NCI-H1092 treated with DMSO at 0.1 percent for 48 hours (cell line): ENCODE measurements around the gene RAMAC.
"Not testable (repeated sequence)": the region's sequence is repeated elsewhere in the genome, so short reads cannot be mapped to it uniquely, and the experiment has no call there.

Experiments
- DNase-seq: peaks from one replicate; lab custom pipeline; 2025; lab: John Stamatoyannopoulos, UW

RAMAC gene

DNA sequence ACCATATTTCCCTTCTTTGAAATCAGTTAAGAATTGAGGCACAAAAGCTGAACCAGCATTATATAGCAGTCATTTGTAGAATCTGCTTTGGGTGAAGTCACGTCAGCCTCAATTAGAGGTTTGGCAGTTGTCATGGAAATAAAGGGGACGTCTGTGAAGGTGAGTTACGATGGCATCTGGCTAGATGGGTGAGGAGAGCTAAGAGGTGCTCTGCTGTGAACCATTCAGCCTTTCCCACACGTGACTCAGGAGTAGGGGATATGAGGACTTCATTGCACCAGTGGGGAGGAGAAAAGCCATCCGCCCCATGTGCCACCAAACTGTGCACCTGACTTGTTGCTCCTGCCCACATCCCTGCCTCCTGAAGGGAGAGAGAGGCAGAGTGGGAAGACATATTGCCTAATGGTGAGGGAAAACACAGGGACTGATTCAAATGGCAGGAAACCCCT is 28.2 kb downstream of the RAMAC start:
- no peak for DNase-seq

DNA sequence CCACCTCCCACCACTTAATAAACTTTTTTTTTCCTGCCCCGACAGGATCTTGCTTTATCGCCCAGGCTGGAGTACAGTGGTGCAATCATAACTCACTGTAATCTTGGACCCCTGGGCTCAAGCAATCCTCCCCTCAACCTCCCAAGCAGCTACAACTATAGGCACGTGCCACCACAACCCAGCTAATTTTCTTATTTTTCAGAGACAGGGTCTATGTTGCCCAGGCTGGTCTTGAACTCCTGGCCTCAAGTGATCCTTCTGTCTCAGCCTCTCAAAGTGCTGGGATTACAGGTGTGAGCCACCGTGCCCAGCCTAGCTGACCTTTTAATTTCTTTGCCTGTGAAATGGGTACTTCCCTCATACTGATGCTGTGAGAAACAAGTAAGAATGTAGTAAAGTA is 29.4 kb downstream of the RAMAC start:
- no peak for DNase-seq

DNA sequence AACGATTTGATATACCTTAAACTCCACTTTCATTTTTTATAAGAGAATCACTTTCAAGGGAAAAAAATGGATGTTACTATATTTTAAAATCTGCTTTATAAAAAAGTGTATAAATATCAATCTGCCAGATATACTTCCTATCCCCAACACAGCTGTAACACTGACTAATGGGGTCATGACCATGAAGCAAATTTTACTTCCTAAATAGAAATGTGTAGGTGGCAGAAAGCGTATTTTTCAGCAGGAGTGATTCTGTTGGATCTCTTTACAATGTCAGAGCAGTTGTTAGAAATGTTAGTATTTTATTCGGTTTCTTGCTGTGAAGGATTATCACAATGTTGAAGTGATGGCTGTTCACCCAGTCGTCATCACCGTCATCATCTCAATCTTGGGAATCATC is 30.9 kb downstream of the RAMAC start:
- no peak for DNase-seq

DNA sequence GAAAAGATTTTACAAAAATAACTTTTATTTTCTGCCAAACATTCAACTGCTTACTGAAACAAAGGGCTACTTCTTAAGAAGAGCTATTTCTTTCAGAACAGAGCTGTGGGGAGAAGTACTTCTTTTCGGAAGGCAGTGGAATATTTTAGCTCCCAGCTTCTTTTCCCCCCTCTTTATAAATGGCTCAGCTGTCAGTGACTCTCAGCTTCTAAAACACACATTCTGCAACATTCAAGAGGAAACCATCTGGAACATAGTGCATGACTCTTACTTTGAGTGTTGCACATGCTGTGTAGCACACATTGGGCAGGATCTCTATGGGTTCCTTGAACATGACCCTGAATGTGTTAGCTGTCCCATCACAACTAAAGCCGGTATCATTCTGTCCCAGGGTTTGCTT is 32.4 kb downstream of the RAMAC start:
- DNase-seq = peak; percentile 5

DNA sequence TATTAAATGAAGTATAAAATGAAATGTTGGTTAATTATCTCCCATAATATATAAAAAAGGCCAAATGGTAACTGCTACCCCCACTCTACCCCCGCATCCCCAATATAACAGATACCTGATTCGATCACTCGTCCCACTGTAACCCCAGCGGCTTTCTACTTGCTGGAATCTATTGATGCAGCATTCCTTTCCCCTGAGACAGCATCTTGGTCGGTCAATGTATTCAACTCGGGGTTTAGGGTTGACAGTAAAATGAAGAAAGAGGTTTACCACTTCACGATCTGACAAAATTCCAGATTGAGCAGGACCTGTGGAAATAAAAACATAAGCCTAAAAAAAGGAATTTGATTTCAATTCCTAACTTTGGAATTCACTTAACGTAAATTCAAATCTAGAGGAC is 44.0 kb downstream of the RAMAC start:
- no peak for DNase-seq

DNA sequence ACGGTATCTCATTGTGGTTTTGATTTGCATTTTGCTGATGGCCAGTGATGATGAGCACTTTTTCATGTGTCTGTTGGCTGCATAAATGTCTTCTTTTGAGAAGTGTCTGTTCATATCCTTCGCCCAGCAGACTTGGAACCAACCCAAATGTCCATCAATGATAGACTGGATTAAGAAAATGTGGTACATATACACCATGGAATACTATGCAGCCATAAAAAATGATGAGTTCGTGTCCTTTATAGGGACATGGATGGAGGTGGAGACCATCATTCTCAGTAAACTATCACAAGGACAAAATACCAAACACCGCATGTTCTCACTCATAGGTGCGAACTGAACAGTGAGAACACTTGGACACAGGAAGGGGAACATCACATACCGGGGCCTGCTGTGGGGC is 45.2 kb downstream of the RAMAC start:
- not testable (repeated sequence) for DNase-seq

DNA sequence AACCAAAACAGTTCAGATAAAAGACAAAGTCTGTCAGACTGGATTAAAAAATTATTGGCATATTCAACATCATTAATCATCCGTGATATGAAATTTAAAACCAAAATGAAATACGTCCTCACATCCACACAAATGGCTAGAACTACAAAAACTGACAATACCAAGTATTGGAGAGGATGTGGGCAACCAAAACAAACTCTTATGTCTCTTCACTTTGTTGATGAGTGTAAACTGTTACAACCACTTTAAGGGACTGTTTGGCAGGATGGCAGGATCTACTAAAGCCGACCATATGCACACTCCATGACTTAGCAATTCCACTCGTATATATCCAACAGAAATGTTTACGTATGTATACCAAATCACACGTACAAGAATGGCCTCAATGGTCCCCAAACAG is 50.2 kb downstream of the RAMAC start:
- no peak for DNase-seq

DNA sequence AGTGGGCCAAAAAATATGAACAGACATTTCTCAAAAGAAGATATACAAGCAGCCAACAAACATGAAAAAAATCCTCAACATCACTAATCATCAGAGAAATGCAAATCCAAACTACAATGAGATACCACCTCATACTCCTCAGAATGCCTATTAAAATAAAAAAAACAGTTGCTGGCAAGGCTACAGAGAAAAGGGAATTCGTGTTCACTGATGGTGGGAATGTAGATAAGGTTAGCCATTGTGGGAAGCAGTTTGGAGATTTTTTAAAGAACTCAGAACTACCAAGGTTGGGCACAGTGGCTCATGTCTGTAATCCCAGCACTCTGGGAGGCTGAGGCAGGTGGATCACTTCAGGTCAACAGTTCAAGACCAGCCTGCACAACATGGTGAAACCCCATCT is 53.2 kb downstream of the RAMAC start:
- DNase-seq = no peak
